NCI-H1436 treated with DMSO at 0.1 percent for 48 hours (cell line): ENCODE measurements around the gene OR13J1.
"Not testable (repeated sequence)": the region's sequence is repeated elsewhere in the genome, so short reads cannot be mapped to it uniquely, and the experiment has no call there.

Source experiments
- DNase-seq: peaks from one replicate; lab custom pipeline; 2025; lab: John Stamatoyannopoulos, UW

Gene OR13J1

DNA sequence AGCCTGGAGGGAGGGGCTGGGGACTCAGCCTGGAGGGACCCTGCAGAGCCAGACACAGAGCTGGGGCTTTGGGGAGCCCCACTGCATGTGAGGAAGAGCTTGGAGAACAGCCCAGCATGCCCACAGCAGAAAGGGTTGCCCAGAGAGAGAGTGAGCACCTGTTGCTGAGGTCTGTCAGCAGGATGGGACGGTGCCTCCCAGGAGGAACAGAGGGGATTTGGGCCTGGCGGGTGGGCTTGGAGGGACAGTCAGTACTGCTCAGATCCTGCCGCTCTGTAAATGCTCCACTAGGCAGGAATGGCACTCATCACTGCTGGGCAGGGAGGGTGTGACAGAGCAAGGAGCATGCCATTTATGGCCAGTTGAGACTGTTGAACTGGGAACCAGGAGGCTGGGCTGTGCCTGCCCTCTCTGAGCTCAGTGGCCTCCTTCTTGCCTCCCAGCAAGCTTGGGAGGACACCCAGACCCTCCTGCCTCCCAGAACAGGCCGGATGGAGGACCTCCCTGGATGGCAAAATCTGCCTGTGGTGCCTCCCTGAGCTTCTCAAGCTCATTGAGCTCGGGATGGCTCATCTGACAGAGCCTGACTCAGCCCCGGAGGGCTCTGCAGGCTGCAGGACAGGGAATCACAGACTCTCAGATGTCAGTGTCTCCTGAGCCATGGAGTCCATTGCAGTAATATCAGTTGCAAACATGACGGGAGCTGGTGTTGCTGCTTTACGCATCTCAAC lies 35.0 kb upstream of the OR13J1 start:
- DNase-seq, result no peak

DNA sequence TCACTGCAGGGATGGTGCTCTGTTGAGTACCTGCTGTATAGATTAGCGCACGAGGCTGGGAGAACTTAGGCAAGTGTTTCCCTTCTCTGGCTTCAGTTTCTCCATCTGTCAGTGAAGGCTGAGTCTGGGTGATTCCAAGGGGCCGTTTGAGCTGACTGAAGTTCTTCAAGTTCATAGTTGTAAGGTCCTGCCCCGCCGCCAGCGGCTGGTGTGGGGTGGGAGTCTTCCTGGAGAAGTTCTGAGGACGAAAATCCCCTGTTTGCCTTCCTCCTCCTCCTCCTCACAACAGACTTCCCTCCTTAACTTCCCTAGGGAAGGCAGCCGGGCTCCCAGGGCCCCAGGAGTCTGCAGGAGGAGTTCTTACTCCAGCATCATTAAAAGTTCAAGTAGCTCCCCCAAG lies 34.1 kb upstream of the OR13J1 start:
- DNase-seq, result no peak

DNA sequence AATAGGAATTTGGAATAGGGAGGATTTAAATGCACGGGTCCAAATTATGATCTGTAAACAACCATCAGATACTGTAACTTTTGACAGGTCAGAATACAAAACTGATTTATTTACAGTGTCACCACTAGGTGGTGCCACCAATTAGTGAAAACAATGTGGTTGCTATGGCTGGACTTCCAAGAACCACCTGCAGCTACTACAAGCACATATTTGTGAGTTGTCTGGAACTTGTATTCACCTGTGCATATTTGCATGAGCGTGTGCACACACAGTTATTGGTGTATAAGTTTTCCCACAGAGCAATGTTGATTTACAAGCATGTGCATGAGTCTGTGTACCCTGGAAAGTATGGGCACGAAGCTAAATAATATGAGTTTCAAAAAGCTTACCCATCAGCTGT lies 32.8 kb upstream of the OR13J1 start:
- peak; percentile 22 for DNase-seq

DNA sequence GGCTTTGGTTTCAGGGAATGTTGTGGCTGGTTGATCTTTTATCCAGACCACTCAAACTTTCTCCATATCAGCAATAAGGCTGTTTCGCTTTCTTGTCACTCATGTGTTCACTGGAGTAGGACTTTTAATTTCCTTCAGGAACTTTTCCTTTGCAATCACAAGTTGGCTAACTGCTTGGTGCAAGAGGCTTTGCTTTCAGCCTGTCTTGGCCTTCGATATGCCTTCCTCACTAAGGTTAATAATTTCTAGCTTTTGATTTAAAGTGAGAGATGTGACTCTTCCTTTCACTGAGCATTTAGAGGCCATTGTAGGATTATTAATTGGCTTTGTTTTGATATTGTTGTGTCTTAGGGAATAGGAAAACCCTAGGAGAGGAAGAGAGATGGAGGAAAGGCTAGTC lies 28.8 kb upstream of the OR13J1 start:
- DNase-seq, result no peak

DNA sequence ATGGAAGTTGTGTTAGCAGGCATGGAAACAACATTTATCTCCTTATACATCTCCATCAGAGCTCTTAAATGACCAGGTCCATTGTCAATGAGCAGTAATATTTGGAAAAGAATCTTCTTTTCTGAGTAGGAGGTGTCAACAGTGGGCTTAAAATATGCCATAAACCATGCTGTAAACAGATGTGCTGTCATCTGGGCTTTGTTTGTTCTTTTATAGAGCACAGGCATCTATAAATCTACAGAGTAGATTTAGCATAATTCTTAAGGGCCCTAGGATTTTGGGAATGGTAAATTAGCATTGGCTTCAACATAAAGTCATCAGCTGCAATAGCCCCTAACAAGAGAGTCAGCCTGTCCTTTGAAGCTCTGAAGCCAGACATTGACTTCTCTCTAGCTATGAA lies 28.1 kb upstream of the OR13J1 start:
- DNase-seq, result no peak

DNA sequence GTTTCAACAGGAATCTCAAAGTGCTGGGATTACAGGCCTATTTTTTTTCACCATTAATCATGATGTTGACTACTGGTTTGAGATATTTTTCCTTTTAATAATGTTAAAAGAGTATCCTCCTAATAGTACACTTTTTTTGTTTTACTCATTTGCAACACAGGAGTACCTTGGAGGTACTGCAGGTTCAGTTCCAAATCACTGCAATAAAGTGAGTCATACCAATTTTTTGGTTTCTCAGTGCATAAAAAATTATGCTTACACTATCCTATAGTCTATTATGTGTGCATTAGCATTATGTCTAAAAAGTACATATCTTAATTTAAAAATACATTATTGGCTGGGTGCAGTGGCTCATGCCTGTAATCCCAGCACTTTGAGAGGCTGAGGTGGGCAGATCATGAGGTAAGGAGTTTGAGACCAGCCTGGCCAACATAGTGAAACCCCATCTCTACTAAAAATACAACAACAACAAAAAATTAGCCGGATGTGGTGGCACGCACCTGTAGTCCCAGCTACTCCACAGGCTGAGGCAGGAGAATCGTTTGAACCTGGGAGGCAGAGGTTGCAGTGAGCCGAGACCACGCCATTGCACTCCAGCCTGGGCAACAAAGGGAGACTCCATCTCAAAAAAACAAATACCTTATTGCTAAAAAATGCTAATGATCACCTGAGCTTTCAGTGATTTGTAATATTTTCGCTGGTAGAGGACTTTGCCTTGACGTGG lies 27.3 kb upstream of the OR13J1 start:
- not testable (repeated sequence) for DNase-seq

DNA sequence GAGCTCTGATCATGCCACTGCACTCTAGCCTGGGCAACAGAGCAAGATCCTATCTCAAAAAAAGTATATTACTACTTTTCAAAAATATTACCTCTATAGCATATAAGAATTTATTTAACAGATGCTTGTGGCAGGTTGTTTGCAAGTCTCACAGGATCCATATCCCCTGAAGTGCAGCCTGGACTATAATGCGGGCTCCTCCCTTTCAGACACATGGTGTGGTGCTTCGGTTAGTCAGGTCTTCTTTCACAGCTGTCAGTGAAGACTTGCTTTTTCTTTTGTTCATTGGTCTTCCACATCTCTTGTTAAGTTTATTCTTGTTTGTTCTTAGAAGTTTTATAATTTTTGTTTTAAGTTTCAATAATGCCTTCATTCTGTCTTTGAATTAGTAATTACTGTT lies 26.4 kb upstream of the OR13J1 start:
- DNase-seq, result no peak

DNA sequence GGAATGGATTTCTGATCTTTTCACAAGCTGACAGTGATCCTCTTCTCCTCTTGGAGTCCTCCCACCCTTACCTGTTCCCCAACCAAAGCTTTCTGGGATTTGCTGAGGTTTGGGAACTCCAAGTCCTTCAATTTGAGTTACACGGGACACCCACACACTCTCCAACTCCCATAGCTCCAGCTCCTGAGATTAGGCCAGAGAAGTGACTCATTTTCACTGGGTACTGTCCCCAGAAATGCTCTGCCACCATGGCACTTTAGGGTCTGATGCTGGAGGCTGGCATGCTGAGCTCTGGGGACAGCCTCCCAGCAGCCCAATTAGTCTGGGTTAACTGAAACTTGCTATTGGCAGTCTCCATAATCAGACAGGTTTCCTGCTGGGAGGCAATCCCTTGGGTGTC lies 21.9 kb upstream of the OR13J1 start:
- no peak for DNase-seq

DNA sequence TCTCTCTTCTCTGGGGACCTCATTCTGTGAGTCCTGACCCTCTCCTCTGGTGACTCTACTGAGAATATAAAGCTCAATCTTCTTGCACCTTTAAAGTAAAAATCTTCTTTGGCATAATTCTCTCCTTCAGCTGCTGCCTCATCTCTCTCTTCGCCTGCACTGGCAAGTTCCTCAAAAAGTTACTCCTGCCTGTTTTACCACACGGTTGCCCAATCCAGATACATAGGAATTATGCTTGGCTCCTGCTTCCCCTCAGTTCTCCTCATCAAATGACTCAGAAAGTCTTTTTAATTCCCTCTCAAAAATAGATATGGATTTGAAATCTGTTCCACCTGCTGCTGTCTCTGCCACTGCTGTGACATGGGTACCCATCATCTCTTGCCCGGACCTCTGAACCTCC lies 21.4 kb upstream of the OR13J1 start:
- DNase-seq, result no peak

DNA sequence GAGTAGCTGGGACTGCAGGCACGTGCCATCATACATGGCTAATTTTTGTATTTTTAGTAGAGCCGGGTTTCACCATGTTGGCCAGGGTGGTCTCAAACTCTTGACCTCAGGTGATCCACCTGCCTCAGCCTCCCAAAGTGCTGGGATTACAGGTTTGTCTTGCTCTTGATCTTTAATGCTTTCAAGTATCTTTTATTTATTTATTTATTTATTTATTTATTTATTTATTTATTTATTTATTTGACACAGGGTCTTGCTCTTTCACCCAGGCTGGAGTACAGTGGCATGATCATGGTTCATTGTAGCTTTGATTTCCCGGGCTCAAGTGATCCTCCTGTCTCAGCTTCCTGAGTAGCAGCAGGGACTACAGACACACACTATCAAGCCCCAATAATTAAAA lies 14.7 kb upstream of the OR13J1 start:
- DNase-seq, result not testable (repeated sequence)

DNA sequence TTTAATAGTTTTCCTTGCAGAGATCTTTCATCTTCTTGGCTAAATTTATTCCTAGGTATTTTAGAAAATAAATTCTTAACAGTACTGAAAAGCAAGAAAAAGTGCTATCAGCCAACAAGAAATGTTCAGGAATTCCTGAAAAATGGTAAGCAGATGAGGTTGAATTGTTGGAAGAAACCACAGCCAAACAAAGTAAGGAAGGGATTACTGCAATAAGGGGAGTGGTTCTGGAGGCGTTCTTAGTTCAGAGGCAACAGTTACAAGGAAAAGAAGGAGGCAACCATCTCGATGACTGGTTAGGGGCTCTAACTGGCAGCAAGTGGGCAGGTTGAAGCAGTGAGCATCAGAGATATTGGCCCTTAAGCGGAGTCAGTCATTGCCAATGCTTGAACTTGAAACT lies 12.8 kb upstream of the OR13J1 start:
- no peak for DNase-seq

DNA sequence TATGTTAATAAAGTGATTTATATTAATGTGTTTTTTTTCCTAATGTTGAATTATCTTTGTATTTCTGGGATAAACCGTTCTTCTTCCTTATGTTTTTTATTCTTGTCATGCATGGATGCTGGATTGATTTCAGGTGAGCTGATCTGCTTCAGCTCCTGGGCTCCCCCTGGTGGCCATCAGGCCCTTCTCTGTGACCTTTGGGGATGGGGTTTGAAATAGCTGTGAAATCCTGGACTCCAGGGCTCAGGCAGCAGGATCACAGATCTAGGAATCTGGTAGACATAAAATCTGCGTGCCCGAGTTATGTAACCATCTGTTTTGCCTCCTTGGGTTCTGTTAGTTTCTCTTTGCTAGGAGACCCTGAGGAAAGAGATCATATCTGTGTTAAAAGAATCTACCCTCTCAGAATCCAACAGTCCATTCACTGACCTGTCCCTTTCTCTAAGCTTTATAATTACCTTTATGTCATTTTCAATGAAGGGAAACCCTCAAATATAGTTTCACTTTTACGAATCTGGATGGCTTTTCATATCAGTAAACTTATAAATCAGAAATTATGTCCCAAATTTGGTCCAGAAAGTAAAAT lies 12.2 kb upstream of the OR13J1 start:
- DNase-seq, result no peak

DNA sequence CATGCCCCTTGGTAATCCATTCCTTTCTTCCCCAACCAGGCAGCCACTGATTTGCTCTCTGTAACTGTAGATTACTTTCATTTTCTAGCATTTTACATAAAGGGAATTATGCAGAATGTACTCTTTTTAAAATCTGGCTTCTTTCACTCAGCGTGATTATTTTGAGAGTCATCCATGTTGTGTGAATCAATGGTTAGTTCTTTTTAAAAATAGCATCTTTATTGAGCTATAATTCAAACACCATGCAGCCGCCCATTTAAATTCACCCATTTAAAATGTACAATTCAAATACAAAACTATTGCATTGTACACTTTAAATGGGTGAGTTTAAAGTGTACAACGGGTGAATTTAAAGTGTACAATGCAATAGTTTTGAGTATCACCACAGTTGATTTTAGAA lies 2.3 kb upstream of the OR13J1 start:
- DNase-seq, result no peak

DNA sequence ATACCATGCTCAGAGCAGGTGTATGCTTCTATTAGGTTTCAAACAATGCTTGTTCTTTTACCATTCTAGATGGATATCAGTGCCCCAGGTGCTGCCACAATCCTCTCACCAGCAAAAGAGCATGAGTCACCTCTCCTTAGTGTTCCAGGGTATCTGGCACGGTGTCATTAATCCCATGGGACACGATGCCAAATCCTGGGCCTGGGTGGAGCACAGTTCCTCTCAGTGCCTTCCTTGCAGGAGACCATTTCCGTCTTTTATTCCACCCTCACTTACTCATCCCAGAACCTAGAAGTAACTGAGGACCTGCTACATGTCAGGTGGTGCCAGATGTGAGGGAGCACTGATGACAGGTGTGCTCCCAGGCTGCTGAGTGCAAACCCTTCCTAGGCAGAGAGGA lies 1.3 kb upstream of the OR13J1 start:
- no peak for DNase-seq

DNA sequence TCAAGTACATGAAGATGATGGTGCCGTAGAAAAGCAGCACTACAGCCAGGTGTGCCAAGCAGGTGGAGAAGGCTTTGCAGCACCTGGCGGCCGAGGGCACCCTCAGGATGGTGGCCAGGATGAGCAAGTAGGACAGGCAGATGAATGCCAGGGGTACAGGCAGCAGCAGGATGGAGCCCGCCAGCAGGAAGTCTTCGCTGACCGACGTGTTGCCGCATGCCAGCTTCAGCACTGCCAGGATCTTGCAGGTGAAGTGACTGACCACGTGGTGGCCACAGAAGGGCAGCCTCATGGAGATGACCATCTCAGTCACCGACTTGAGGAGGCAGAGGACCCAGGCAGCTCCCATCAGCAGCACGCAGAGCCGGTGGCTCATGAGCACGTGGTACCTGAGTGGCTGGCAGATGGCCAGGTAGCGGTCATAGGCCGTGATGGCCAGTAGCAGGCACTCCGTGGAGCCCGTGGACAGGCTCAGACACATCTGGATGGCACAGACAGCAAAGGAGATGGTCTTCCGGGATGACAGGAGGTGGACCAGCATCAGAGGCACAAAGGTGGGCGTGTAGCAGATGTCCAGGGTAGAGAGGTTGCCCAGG lies 482 bp downstream of the OR13J1 start:
- no peak for DNase-seq

DNA sequence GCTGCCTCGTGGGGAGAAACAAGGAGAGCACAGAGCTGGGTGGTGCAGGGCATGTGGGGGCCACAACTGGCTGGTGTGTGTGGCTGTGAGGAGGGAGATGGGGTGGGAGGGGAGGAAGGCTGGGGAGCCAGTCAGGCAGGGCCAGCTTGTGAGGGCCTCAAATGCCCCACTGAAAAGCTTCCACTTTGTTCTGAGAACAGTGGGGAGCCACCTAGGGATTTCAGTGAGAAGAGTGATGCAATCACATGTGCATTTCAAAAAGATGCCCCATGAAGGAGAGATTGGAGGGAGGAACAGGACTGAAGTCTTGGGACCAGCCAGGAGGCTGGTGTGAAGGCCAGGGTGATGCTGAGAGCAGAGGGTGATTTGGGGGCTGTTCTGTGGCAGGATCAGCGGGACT lies 1.3 kb downstream of the OR13J1 start:
- DNase-seq, result no peak

DNA sequence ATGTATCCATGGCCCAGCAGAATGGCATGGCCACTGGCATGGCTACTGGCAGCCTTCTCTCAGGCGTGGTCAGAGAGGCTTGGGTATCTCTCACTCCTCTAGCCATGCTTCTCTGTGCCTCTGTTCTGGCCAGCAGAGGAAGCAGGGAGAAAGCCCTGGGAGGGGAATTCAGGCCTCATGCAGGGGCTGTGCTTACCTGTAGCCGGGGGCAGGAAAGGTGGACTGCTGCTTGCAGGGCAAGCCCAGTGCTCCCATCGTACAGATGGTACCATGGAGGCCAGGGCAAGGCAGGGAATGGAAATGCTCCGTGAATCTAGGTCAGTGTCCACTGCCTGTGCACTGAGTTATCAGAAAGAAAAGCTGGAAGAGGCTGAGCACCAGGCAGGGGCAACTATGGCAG lies 2.7 kb downstream of the OR13J1 start:
- DNase-seq, result no peak

DNA sequence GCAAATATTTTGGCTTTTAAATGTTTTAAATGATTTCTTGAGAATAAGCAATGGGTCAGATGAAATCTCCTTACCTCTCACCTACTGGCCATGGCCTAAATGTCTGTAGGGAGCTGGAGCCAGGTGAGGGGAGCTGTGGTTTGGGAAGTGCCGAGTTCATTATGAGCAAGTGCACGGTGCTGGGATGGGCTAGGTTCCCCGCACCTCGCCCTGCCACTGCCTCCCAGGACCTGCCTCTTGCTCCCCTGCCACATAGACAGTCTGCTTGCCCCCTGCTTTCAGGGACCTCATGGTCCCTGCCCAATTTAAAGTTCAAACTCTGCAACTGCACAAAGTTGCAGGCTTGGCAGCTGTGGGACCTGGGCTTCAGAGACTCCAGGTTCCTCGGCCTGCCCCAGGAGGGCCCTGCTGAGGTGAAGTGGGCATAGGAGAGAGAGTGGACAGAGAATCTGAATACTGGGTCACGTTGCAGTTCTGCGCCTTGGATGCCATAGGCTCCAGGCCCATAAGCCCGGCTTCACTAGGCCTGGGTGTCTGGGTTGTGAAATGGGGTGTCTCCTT lies 5.4 kb downstream of the OR13J1 start:
- no peak for DNase-seq

DNA sequence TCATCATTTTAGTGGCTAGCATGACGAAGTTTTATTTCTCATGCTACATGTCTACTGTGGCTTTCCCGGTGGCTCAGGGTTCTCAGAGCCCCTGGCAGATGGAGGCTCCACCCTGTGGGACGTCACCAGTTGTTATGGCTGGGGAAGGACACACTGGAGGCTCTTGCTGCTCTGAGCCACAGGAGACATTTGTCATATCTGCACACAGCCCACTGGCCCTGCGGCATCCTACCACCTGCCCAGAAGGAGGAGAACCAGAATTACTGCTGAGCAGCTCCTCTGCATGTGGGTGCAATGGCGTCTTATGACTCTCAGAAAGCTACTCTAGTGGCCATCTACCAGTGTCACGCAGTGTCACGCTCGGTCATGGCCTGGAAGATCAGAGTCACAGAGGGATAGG lies 6.6 kb downstream of the OR13J1 start:
- DNase-seq, result no peak

DNA sequence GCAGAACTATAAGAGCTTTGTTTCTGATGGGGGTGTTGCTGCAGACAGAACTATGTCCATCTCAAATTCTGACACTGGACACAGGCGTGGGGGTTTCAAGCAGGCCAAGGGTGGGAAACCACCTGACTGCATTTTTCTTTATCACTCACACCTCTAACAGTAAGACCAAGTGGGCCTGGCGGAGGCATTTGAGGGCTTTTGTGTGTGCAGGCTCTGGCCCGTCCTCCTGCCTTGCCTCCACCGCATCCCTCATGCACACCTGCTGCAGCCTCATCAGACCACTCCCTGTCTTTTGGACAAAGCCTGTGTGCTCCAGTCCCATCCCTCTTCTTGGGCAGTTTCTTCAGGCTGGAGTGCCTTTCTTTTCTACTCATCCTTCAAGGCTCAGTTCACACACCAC lies 7.9 kb downstream of the OR13J1 start:
- DNase-seq, result no peak

DNA sequence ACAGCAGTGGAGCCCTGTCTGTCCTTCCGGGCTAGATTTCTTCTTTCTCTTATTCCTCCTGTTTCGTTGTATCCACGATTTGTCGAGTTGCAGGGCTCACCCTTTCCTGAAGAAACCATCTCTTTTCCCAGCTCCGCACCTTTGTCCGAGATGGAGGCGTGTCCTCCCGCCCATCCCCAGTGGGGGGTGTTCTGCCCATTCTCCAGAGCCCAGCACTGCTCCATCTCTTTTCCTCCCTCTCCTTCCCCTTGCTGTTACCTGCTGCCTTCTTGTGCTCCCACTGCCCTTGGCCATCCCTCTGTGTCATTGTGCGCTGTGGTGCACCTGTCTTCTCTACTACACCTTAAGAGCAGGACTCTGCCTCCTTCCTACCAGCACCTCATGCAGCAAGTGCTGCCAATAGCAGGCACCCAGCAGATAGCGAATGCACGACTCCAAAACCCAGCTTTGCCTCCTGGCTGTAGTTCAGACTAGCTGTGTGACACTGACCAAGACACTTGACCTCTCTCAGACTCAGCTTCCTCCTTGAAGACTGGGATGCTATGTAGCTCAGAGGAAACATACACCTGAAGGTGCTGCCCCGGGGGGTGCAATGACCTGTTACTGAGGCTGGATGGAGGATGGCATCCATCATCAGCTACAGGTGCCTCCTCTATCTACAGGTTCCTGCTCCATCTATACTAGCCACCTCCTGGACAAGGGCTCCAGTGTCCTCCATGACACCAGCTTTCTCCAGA lies 8.9 kb downstream of the OR13J1 start:
- DNase-seq, result no peak

DNA sequence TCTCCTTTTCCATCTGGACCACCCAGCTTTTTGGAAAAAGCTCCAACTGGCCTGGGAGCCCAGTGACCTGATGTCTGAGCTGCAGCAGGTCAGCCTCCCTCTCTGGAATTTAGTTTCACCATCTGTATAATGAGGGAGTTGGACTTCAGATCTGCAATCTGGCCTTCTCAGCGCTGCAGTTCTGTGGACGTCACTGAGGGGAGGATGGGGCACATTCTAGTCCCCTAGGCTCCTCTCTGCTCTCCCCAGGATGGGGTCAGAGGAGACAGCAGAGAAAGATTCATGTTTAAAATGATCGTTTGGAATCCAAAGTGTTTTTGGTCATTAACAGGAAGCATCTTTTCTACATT lies 10.2 kb downstream of the OR13J1 start:
- DNase-seq, result no peak
